ENCODE data around the gene CAPZB. TPM values are rescaled to one million over a fixed set of nuclear protein-coding genes. Genes with fewer than 3 reads are reported as not detected.

CAPZB gene
- total RNA-seq, 1 experiment from 2014 or later, result 491 TPM

DNA sequence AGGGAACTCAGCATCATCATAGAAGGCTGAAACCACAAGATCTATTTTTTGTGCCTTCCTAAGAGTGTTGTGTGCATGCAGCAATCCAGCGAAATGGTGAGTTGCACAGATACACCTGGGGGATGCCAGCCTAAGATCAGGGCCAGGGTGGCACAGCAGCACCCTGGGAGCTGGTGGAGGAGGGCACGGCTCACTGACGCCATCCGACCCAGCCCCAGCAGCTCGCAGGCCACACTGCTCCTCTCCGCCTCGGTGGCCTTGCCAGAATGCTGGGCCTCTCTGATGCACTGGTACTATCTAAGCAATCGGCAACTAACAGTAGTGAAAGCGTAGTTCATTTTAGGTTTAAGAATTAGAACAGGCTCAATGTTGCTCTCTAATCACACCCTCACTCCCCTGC lies 37.8 kb downstream of the CAPZB start:
- Histone ChIP-seq H3K27me3 (ENCODE audit: control insufficient read depth, insufficient read depth, low read length) (no peaks in the 10 kb centered on the region), H3K4me3 (ENCODE audit: low read depth in 2 of 2, low read length in 2 of 2) (no peak overlapping the region), H3K4me1 (ENCODE audit: control insufficient read depth, insufficient read depth, low read length) (peaks cover 99% of the 10 kb centered on the region), H3K36me3 (ENCODE audit: control insufficient read depth, insufficient read depth, low read length) (no peaks in the 10 kb centered on the region), H3K27ac (ENCODE audit: low read length) (peak overlapping the region; percentile 99), H3K9me3 (ENCODE audit: control insufficient read depth, insufficient read depth, low read depth, low read length) (no peaks in the 10 kb centered on the region)
- ChIA-PET CTCF (interaction anchor here (0.6 to 1.3 kb wide), 2 partner anchors 42 to 943 kb away, joined by 4 to 8 read pairs; no protein-coding TSS in a partner anchor), POLR2A (interaction anchor here (0.6 kb wide), 1 partner anchor 22 kb away, joined by 3 read pairs; no protein-coding TSS in a partner anchor)
- TF ChIP-seq, protein P1, sequence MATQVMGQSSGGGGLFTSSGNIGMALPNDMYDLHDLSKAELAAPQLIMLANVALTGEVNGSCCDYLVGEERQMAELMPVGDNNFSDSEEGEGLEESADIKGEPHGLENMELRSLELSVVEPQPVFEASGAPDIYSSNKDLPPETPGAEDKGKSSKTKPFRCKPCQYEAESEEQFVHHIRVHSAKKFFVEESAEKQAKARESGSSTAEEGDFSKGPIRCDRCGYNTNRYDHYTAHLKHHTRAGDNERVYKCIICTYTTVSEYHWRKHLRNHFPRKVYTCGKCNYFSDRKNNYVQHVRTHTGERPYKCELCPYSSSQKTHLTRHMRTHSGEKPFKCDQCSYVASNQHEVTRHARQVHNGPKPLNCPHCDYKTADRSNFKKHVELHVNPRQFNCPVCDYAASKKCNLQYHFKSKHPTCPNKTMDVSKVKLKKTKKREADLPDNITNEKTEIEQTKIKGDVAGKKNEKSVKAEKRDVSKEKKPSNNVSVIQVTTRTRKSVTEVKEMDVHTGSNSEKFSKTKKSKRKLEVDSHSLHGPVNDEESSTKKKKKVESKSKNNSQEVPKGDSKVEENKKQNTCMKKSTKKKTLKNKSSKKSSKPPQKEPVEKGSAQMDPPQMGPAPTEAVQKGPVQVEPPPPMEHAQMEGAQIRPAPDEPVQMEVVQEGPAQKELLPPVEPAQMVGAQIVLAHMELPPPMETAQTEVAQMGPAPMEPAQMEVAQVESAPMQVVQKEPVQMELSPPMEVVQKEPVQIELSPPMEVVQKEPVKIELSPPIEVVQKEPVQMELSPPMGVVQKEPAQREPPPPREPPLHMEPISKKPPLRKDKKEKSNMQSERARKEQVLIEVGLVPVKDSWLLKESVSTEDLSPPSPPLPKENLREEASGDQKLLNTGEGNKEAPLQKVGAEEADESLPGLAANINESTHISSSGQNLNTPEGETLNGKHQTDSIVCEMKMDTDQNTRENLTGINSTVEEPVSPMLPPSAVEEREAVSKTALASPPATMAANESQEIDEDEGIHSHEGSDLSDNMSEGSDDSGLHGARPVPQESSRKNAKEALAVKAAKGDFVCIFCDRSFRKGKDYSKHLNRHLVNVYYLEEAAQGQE (IDR thresholded peaks at IDR 0.05; ENCODE audit: insufficient read depth in 1 of 2, low read depth in 2 of 2, low read length in 1 of 2), result no peak
- TF ChIP-seq SIN3A (IDR thresholded peaks at IDR 0.05; ENCODE audit: borderline replicate concordance, insufficient read depth, low read depth, low read length) (no peak), TCF7L2 (IDR thresholded peaks at IDR 0.05; ENCODE audit: low read depth, low read length) (no peak), POLR2AphosphoS5 (IDR thresholded peaks at IDR 0.05; ENCODE audit: low read depth, low read length) (no peak)
- TF ChIP-seq, protein P2, sequence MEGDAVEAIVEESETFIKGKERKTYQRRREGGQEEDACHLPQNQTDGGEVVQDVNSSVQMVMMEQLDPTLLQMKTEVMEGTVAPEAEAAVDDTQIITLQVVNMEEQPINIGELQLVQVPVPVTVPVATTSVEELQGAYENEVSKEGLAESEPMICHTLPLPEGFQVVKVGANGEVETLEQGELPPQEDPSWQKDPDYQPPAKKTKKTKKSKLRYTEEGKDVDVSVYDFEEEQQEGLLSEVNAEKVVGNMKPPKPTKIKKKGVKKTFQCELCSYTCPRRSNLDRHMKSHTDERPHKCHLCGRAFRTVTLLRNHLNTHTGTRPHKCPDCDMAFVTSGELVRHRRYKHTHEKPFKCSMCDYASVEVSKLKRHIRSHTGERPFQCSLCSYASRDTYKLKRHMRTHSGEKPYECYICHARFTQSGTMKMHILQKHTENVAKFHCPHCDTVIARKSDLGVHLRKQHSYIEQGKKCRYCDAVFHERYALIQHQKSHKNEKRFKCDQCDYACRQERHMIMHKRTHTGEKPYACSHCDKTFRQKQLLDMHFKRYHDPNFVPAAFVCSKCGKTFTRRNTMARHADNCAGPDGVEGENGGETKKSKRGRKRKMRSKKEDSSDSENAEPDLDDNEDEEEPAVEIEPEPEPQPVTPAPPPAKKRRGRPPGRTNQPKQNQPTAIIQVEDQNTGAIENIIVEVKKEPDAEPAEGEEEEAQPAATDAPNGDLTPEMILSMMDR (IDR thresholded peaks at IDR 0.05), result no peak
- DNase-seq (ENCODE audit: low read depth, low spot score) (no peak), ATAC-seq (no peak)
- intact Hi-C loops (cut with micrococcal nuclease; ENCODE audit: unreplicated experiment), result loop anchor here (10.0 kb wide), 1 partner anchor 197 kb away; the partner anchor contains the start of gene NBL1
- in situ Hi-C loops (cut with HindIII; ENCODE audit: low pct_unique_long_range_greater_than_20kb, low sequenced_read_pairs), result no loop called here
- BruUV-seq (replicated peaks), result no TSS peak

DNA sequence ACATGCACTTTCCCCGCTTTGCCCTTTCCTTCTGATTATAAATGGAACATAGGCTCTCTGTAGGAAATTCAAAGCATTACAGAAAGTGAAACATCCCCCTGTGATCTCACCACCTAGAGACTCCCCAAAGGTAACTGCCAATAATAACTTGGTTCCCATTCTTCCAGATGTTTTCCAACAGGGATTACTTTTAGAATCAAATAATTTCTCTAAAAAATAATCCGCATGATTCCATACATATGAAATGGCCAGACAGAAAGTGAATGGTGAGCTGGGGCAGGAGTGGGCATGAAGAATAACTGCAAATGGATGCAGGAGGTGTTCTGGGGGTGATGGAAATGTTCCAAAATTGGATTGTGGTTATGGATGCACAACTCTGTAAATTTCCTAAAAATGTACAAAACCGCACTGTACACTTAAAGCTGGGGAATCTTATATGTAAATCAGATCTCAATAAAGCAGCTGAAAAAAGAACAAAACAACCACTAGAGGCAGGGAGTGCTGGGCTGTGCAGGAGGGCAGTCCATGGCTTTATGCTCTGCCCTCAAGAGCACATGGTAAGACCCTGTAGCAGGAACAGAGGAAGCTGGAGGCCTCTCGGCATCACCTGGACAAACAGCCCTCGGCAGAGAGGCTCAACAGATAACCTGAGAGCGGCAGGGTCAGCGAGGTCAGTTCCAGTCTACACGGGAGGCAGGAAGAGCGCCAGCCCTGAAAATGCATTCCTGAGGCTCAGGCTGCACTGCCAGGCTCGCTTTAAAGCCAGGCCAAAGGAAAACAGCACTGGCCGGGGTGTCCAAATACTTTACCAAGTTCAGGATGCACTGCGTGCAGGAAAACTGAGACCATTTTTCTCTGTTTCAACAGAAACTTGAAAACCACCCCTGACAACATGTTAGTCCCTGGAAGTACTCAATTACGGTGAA lies 39.7 kb downstream of the CAPZB start:
- ChIA-PET CTCF (interaction anchor here (0.6 kb wide), 1 partner anchor 12 kb away, joined by 10 read pairs; no protein-coding TSS in a partner anchor), POLR2A (no interaction called here)
- peak overlapping the region; percentile 99 for H3K27ac ChIP-seq (ENCODE audit: low read length)
- BruUV-seq (replicated peaks), result no TSS peak
- intact Hi-C loops (cut with micrococcal nuclease; ENCODE audit: unreplicated experiment) (loop anchor here (10.0 kb wide), 1 partner anchor 199 kb away; the partner anchor contains the start of gene NBL1), in situ Hi-C loops (cut with HindIII; ENCODE audit: low pct_unique_long_range_greater_than_20kb, low sequenced_read_pairs) (no loop called here)
- H3K4me3 ChIP-seq (ENCODE audit: low read depth in 2 of 2, low read length in 2 of 2), result peak overlapping the region in 1 of 2 experiments; percentile 25; a peak in 2 of 4 replicates
- peaks cover 99% of the 10 kb centered on the region for H3K4me1 ChIP-seq (ENCODE audit: control insufficient read depth, insufficient read depth, low read length)
- H3K9me3 ChIP-seq (ENCODE audit: control insufficient read depth, insufficient read depth, low read depth, low read length), result no peaks in the 10 kb centered on the region
- DNase-seq (ENCODE audit: low read depth, low spot score) (no peak), ATAC-seq (peak; percentile 73)
- peak; percentile 96 for TF ChIP-seq POLR2AphosphoS5 (IDR thresholded peaks at IDR 0.05; ENCODE audit: low read depth, low read length)
- peak; percentile 92 for TF ChIP-seq TCF7L2 (IDR thresholded peaks at IDR 0.05; ENCODE audit: low read depth, low read length)
- 0 out of 2 replicates have a peak, but pooled peaks have one; percentile 83 for TF ChIP-seq SIN3A (IDR thresholded peaks at IDR 0.05; ENCODE audit: borderline replicate concordance, insufficient read depth, low read depth, low read length)
- TF ChIP-seq, protein P2 (IDR thresholded peaks at IDR 0.05), result peak; percentile 66
- TF ChIP-seq, protein P1 (IDR thresholded peaks at IDR 0.05; ENCODE audit: insufficient read depth in 1 of 2, low read depth in 2 of 2, low read length in 1 of 2), result 0 out of 4 replicates have a peak, but pooled peaks of 1 of the 2 experiments have one; percentile 24
- H3K27me3 ChIP-seq (ENCODE audit: control insufficient read depth, insufficient read depth, low read length), result no peaks in the 10 kb centered on the region
- H3K36me3 ChIP-seq (ENCODE audit: control insufficient read depth, insufficient read depth, low read length), result no peaks in the 10 kb centered on the region
